Astrocyte (in vitro differentiated cells and primary cell): ENCODE data around the gene SLC25A30.
"Not testable (repeated sequence)": the region's sequence is repeated elsewhere in the genome, so short reads cannot be mapped to it uniquely, and the experiment has no call there.

ENCODE experiments used
- CTCF ChIP-seq: IDR thresholded peaks from 2 replicates; pipeline ENCODE4 v1.5.1; 2011; ENCODE audit warnings: low read depth, mild to moderate bottlenecking, inconsistent platforms, low read length, moderate library complexity; ENCODE audit not compliant: insufficient read depth
- EZH2 ChIP-seq: IDR thresholded peaks from 2 replicates; pipeline ENCODE4 v1.6.1; 2012; ENCODE audit warnings: mild to moderate bottlenecking, low read length, inconsistent platforms; ENCODE audit not compliant: insufficient read depth

GRCh38 chr13:45390348-45390747, 27.8 kb downstream of the SLC25A30 start:
- TF ChIP-seq CTCF, EZH2: not testable (repeated sequence)
